Measurements from ENCODE around the gene LHFPL2. TPM values are rescaled to one million over a fixed set of nuclear protein-coding genes. Genes with fewer than 3 reads are reported as not detected.

LHFPL2 gene
- polyA plus RNA-seq, 1 donor = 39.6 TPM

DNA sequence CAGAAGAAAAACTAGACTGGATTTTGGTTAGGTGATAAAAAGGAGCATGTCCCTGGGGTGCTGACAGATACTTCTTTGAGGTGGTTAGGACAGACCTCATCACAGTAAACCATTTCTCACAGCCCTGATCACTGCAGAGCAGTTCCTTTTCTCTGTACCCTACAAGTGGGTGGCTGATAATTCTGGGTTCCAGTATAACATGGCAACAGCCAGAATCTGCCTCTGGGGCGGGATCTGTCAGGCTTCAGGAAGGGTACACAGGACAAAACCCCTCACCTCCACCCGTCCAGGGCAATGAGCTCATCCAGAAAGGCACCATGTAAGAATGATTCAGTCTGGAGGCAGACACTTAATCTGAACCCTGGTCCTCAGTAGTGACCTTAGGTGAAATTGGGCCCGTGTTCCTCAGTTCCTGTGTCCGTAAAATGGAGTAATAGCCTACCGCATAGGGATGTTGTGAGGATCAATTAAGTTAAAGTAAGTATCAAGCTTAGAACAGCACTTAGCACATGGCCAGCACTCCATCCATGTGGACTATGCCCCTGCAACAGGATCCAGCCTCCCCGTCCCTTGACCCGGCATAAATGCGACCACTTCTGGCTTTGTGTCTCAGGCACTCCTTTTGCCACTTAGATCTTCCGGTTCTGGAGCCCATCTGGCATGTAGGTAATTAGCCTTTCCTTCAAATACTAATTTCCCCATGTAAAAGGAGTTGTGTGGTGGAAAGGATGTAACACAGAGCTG, 129.2 kb downstream of the LHFPL2 start:
- no peak for DNase-seq

DNA sequence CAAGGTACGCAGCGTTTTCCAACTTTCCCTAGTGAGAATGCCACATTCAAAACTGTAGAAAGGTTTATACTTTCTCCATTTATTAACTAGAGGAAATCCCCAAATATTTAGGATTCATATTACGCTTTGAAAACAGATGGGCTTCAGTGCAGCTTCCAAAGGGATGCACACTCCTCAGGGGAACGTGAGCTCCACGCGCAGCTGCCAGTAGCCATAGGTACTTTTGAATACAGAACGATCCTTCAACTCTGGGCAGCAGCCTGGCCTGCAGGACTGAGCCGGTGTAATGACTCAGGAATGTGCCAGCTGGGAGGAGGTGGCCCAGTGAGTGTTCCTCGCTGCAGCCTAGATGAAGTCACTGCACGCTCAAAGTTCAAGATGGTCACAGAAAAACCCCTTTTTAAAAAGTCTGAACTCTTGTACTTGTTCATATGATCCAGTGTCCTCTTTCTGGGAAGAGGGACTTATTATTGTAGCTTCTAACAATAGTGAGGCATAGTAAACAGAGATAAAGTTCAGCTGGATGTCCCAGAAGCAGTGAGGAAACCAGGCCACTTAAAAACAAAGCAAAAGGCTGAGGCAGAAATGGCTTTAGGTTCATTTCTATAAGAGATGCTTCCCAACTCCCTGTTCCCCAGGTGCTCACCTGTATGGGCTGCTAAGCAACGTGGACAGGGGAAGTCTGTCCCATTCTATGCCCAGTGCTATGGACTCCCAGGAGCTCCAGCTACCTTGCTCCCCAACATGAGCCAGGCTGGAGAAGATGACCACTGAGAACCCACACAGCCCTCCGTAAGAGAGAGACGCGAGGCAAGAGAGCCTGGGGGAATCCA, 130.0 kb downstream of the LHFPL2 start:
- no peak for DNase-seq

DNA sequence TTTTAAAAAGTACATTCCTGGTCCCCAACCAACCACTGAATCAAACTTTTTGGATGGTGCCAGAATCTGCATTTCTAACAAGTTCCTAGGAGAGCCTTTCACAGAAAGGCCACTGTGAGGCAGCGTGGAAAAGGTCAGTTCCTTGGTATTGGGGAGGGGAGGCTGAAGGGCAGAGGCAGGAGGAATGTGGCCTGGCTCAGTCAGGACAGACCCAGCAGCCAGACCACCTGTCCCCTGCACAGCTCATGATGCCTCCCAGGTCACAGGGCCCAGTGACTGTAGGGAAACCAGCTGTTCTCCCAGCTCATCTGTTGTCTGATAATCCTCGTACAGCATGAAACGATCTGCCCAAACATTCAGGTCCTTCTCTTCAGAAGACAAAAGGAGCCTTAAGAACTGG, 132.9 kb downstream of the LHFPL2 start:
- DNase-seq = no peak

DNA sequence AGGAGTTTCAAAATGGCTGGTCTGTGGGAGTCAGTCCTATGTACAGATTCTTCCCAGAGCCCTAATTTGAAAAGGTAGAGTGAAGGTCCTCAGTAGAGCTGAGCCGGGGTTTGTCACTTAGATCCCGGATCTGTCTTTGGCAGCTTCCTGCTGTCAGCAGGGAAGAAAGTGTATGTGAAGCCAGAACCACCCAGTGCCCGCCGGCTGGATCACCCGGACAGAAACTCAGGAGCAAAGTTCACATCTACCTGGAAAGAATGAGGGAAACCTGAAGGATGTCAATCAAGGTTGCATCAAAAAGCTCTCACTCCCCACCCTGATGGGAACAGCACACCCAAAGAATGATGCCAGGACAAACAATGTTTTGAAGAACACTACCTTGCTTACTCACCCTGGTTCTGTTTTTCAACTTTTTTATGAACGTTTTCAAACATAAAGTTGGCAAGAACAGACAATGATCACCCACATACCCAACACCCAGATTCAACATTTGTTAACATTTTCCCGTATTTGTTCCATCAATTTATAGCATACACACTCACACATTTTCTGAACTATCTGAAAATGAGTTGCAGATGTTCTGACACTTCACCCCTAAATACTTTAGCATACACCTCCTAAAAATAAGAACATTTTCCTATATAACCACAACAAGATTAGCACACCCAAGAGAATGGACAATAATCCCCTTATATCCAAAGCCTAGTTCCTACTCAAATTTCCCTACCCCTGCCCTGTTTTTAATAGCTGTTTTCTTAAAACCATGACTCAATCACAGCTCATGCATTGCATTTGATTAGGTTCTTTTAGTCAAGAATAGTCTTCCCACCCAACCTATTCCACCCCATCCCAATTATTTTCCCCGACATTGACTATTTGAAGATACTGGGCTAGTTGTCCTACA, 133.9 kb downstream of the LHFPL2 start:
- DNase-seq = no peak

DNA sequence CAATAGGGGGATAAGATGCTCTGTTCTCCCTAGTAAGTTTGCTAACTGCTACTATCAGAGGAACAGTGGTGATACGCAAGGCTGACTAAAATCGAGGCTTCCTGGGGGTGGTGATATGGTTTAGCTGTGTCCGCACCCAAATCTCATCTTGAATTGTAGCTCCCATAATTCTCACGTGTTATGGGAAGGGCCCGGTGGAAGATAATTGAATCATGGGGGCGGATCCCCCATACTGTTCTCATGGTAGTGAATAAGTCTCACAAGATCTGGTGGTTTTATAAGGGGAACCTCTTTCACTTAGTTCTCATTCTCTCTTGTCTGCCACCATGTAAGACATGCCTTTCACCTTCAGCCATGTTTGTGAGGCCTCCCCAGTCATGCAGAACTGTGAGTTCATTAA, 135.1 kb downstream of the LHFPL2 start:
- DNase-seq = no peak

DNA sequence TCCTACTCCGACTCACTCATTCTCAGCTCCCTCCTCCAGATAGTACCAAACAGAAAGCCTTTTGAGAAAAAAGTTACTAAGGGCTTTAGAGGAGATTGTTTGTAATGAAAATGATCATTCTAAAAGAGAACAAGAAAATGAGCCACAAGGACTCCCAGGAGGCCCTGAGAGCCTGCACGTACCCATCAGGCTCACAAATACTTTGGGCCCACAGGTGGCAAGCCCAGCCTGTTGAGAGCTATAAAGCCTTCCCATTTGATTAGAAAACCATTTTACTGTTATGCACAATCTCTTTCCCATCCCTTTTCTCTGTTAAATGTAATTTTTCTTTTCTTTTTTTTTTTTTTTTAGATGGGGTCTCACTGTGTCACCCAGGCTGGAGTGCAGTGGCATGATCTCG, 136.1 kb downstream of the LHFPL2 start:
- DNase-seq = no peak

DNA sequence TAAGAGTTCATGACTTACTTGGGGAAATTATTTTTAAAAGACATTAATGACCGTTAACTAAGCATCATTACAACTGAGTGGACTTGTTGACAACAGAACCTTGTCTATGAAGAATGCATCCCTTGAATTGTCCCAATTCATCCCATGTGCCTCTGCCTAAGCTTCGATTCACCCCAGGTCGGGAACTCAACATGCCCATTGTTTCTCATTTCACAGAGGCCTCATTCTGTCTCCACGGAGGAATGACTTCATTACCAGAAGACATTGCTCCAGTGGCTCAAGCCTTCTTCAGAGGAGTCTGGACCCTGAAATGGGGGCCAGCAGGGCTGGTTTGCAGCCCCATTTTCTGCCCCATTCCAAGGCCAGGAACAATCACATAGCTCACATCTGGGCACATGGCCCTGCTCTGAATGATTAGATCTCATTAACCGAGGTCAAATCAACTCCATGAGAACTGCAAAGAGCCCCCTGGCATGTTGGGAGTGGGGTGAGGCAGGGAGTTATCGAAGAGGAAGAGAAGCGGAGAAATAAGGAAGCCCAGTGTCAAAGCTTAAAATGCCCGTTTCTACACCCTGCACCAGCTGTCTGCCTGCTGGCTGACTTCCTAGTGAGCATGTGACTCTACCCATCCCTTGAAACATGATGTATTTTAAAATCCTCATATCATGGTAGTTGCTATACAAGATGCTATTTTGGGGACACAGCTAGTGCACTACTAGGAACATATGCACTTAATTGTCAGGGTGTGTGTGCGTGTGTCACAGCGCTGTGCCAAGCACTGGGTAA, 137.3 kb downstream of the LHFPL2 start:
- DNase-seq = no peak

DNA sequence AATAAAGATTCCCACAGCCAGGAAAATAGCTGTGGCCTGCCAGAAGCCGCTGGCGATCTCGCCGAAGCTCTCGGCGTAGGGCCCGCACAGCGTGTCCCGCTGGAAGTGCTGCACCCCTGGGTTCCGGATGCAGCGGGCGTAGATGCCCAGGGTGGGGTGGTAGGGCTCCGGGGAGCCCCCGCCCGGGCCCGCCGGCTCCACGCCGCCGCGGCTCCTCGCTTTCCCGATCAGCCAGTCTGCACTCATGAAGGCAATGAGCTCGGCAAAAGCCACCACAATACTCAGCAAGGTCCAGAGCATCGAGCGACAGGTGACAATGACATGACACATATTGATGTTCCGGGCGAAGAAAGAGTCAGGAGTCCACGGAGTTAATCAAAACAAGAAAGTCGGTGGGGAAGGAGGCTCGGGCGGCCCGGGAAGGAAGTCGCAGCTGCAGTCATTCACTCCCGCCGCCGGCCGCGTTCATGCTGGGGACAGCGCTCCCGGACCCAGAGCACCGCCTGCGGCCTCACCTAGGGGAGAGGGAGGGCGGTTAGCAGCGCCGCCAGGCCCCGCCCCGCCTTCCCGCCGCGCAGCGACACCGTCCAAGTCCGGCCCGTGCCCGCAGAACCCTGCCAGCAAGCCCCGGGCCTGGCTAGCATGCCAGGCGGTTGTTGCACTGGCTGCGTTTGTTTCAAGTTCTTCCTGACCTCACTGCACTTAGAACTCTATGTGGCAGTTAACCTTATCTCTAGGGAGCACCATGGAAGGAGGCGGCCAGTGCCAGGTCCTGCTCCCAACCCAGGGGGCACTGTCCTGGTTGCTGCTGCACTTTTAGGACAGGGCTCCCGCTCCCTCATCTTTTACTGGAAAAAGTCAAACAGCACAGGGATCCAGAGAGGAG, 138.4 kb downstream of the LHFPL2 start:
- DNase-seq = no peak

DNA sequence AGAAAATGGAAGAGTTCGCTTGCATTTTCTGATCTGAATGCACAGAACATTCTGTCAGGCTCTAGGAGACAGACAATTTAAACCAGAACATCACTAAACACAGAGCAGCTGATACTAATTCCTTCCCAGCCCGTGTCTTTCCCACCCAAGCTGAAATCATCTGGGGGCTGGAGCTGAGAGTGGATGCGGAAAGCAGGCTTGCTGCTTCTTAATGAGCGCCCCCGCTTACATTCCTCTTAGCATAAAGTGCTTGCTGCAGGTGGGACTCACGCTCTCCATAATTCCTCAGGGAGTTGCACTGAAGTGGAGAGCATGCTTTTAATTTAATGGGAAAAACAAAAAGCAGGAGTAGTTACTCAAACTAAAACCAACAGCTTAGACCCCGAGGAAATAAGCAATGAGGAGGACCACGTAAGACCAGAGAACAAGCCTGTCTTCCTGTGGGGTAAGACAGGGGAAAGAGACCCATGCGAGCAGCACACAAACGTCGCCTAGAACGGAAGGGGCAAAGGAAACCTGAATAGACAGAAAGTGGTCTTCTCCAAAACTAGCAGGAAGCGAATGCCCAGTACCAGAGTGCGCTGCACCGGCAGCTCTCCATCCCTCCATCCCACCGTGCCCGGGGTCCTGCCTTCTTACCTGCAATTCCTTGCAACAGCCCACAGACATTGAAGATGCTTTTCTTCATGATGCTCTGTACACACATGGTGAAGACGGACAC, 139.3 kb downstream of the LHFPL2 start:
- DNase-seq = no peak

DNA sequence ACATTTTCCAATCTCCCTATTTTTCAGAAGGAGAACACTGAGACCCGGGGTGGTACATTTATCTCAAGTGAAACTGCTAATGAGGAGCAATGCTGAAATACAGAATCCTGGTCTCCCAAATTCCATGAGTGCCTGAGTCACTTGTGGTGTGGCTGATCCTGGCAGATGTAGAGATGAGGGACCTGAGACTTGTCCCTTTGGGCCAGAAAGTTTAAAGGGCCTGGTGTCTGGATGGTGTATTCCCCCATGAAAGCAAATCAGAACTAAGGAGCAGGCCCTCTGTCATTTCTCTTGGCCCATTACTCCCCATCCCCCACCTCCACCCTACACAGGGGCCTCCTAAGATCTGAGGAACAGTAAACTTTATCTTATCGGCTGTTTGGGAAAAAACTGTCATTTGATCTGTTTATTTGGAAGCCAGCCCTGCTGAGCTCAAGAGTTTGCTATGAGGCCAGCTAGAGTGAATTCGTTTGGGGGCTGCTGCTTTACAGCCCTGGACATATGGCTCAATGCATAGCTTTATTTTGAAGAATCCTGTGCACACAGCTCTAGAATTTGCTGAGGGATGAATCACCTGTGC, 140.3 kb downstream of the LHFPL2 start:
- no peak for DNase-seq

DNA sequence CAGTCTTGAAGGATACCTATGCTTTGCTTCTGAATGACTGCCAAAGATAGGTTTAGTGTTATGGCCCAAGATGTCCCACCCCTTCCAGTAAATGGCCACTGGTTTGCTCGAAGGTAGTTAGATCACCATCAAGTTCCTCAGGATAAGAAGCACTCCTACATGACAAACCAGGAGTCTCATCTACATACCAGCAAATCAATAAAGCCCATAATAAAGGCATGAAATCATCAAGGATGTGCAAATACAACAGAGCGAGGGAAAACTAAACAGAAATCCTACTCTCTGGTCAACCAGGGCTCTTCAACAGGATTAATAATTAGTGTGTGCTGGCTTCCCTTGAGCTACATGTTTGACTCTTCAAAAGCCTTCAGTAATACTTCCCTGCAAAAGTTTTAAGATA, 141.0 kb downstream of the LHFPL2 start:
- no peak for DNase-seq

DNA sequence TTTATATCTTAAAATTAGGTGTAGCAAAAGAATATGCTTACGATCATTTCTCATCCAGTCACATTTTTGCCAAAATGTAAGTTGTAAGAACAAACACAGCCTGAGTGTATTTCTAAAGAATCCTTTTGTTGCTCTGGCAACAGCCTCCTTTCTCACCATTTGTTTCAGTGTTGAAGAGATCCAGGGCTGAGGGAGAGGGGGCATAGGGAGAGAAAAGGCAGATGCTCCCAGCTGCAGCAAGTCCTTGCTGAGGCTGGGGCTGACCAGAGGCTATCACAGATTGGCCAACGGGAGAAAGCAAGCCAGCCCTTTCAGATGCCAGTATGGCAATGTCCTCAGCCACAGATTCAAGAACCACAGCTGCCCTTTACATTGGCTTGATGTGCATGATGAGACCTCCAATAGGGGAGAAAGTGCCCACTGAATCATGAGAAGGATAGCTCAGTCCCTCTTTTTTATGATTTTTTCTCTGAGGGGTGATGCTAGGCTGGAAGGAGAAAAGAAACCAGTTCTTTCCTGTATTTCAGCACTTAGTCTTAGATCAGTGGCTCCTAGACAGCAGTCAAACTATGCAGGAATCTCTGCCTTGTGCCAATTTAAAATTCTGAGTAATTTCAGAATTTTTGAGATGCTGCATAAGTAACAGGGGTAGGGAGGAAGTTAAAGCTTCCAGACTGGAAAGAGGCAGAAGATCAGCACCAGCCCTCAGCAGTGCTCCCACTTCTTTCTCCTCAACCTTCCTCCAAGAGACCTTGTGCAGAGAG, 142.1 kb downstream of the LHFPL2 start:
- no peak for DNase-seq

DNA sequence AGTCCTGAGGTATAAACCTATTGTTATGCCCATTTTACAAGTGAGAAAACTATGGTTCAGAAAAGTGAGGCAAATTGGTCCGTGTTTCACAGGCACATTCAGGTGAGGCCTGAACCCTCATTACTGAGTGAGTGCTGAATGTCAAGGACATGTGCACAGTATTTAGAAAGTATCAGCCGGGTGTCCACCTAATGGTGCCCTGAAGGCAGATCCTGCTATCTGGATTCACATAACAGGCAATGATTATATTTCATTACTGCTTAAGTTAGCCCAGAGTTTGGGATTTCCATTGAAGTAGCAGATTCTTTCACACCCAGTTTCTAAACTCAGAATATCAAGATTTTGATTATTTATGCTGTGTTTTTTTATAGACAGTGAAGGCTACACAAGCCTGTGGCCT, 142.7 kb downstream of the LHFPL2 start:
- DNase-seq = no peak

DNA sequence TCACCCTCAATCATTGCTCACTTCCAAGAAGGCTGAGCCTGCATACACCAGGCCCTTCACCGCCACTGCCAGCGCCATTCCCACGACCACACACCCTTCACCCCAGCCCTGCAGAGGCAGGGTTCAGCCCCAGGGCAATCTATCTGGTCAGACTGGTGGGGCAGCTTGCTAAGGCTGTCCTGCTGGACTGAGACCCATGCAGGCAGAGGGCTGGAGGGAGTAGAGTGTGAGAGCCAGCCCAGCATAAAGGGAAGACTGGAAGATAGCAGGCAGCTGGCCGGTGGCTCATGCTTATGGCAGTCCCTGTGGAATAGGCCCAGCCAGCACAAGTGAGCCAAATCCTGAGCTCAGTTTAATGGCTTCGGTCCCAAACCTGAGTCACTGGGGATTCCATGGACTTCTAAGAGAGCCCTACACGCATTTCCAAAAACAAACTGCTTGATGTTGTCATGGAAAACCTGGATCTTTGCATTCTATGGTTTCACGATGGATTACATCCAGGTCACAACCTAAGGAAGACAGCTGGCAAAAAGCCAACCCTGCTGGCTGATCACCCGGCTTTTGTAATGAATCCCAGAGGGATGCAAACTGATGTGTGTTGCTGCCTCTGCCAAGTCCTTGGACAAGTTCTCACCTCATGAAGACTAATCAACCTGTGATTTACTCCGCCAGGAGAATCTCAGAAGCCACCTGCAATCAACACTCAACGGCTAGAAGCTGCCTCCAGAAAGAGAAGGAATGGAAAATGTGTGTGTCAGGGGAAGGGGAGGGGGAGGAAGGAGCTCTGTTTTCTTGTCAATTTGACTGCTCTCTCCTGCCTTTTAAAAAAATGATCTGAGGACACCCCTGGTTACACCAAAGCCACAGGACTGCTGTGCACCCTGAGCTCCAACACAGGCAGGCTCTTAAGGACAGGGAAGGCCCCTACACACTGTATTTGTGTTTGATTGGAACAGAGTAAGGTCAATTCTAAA, 143.6 kb downstream of the LHFPL2 start:
- peak; percentile 88 for DNase-seq

DNA sequence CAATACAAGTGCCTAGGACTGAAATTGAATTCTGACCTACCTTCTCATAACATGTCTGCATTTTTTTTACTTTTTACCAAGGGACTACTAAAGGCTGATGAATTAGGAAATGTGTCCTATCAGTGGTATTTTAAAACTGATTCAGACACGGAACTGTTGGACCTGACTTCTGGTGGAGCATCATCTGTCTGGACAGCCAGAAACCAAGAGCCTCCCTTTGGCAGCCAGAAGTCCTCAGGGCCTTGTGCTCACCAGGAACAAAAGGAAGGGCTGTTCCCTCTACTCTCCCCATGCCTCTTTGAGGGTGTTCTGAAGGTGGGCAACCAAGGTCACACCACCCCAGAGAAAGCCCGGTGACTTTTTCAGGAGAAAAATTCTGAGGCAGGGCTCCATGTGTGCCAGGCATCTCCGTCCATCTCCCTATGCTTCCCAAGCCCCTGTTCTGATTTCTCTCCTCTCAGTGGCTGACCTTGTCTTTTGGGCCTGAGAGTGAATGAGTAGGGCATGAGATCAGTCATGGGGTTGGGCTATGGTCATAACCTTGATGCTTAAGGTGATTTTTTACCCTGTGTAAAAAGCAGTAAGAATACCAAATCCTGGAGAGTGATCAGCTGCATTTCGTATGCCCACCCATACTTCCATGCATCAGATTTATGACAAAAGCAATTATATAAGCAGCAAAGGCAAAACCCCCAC, 144.5 kb downstream of the LHFPL2 start:
- no peak for DNase-seq

DNA sequence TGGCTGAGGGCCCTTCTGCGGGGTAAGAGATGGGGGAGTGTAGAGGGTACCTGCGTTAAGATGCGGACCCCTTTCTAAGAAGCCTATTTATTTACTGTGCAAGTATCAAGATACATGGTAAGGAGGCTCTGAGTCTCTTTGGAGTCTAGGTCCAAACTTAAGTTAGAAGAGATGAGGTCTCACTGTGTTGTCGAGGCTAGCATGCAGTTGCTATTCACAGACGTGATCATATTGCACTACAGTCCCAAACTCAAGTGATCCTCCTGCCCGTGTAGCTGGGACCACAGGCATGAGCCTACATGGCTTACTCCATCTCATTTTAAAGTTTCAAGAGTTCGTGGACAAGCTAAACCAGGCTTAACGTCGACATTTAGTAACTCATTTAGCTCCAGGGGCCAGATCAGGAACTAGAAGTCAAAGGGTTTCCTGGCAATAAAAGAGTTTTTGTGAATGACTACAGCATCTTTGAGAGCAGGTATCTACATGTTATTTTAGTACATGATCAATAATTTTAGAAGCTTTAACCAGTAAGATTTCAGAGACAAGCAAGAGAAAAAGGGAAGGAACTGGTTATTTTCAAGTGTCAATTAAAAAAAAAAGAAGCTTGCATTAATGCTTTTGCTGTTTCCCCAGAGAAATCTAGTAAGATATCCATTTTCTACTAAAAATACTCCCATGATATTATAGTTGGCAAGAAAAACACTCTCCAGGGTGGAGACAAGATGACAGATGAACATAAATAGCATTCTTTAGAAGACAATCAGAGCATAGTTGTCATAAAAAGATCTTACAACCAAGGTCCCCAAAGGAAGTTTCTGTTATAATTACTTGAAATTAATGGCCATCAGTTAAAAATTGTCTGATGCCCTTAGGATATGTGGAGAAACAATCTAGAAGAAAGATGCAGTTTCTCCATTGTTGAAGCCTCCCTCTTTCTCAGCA, 146.9 kb downstream of the LHFPL2 start:
- DNase-seq = no peak

Measured in hindlimb muscle (tissue), 1 donor.